ENCODE results near the gene EEF2K. TPM values are rescaled to one million over a fixed set of nuclear protein-coding genes. Genes with fewer than 3 reads are reported as not detected.

Gene EEF2K
- total and polyA plus RNA-seq, 2 of the 13 experiments (the other 11 are each of a cell fraction or from before 2014, with no cell fraction given), result 22.0 to 23.8 TPM

GRCh38 chr16:22297871-22298733, 92.0 kb downstream of the EEF2K start (continued):
- no peak; the same call in 1 of the 2 replicates for TF ChIP-seq ZNF318 (CRISPR knock-in tag; IDR thresholded peaks at IDR 0.05)
- TF ChIP-seq TSC22D2 (CRISPR knock-in tag; IDR thresholded peaks at IDR 0.05; ENCODE audit: borderline replicate concordance), result peak; percentile 1; the same call in 1 of the 2 replicates
- no peak for TF ChIP-seq GABPA (IDR thresholded peaks at IDR 0.05; ENCODE audit: low read depth, low read length)
- TF ChIP-seq GABPA (CRISPR knock-in tag; IDR thresholded peaks at IDR 0.05; ENCODE audit: low read depth), result peak; percentile 49; the same call in 1 of the 2 replicates
- TF ChIP-seq ZSCAN9 (CRISPR knock-in tag; IDR thresholded peaks at IDR 0.05; ENCODE audit: borderline replicate concordance), result peak; percentile 49
- TF ChIP-seq, protein P1, sequence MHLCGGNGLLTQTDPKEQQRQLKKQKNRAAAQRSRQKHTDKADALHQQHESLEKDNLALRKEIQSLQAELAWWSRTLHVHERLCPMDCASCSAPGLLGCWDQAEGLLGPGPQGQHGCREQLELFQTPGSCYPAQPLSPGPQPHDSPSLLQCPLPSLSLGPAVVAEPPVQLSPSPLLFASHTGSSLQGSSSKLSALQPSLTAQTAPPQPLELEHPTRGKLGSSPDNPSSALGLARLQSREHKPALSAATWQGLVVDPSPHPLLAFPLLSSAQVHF (CRISPR knock-in tag; IDR thresholded peaks at IDR 0.05), result 0 out of 2 replicates have a peak, but pooled peaks have one; percentile 38
- no peak for TF ChIP-seq SOX6 (IDR thresholded peaks at IDR 0.05)
- TF ChIP-seq SOX6 (CRISPR knock-in tag; IDR thresholded peaks at IDR 0.05), result no peak
- no peak for TF ChIP-seq DMTF1 (CRISPR knock-in tag; IDR thresholded peaks at IDR 0.05)
- no peak for TF ChIP-seq PCBP1 (IDR thresholded peaks at IDR 0.05; ENCODE audit: borderline replicate concordance, low read depth, low read length)
- TF ChIP-seq MYC (CRISPR knock-in tag; IDR thresholded peaks at IDR 0.05; ENCODE audit: borderline replicate concordance), result no peak
- peak; percentile 90; the same call in 1 of the 2 replicates for TF ChIP-seq SMAD3 (CRISPR knock-in tag; IDR thresholded peaks at IDR 0.05)
- TF ChIP-seq ZSCAN21 (CRISPR knock-in tag; IDR thresholded peaks at IDR 0.05; ENCODE audit: borderline replicate concordance), result 0 out of 2 replicates have a peak, but pooled peaks have one; percentile 81
- TF ChIP-seq GLMP (CRISPR knock-in tag; IDR thresholded peaks at IDR 0.05; ENCODE audit: borderline replicate concordance), result no peak
- no peak for TF ChIP-seq LCORL (IDR thresholded peaks at IDR 0.05)
- TF ChIP-seq LCORL (CRISPR knock-in tag; IDR thresholded peaks at IDR 0.05), result peak; percentile 66; the same call in 1 of the 2 replicates

All from HepG2 (cell line).